ENCODE data around the gene UQCRH.
"Not testable (repeated sequence)": the region's sequence is repeated elsewhere in the genome, so short reads cannot be mapped to it uniquely, and the experiment has no call there.

UQCRH gene

GRCh38 chr1:46295306-46295705, 8.2 kb upstream of the UQCRH start:
- DNase-seq (ENCODE audit: extremely low spot score, insufficient read length, low read depth) (no peak), FAIRE-seq (no peak)

- DNase-seq (ENCODE audit: extremely low spot score, insufficient read length, low read depth) (no peak), FAIRE-seq (no peak)
Measured at GRCh38 chr1:46298387-46298786, 5.1 kb upstream of the UQCRH start.

GRCh38 chr1:46300673-46301405, 2.7 kb upstream of the UQCRH start:
- DNase-seq (ENCODE audit: extremely low spot score, insufficient read length, low read depth) (no peak), FAIRE-seq (no peak)

- DNase-seq (ENCODE audit: extremely low spot score, insufficient read length, low read depth) (no peak), FAIRE-seq (no peak)
Measured at GRCh38 chr1:46301406-46301807, 2.1 kb upstream of the UQCRH start.

- FAIRE-seq, result no peak
- peak; percentile 40 for DNase-seq (ENCODE audit: extremely low spot score, insufficient read length, low read depth)
Measured at GRCh38 chr1:46301808-46302640, 1.5 kb upstream of the UQCRH start.

GRCh38 chr1:46302641-46303037, 859 bp upstream of the UQCRH start:
- no peak for FAIRE-seq
- DNase-seq (ENCODE audit: extremely low spot score, insufficient read length, low read depth), result no peak

- DNase-seq (ENCODE audit: extremely low spot score, insufficient read length, low read depth) (no peak), FAIRE-seq (no peak)
Measured at GRCh38 chr1:46303872-46304326, 401 bp downstream of the UQCRH start.

GRCh38 chr1:46306159-46306530, 2.6 kb downstream of the UQCRH start:
- FAIRE-seq, result no peak
- DNase-seq (ENCODE audit: extremely low spot score, insufficient read length, low read depth), result no peak

GRCh38 chr1:46309401-46310159, 6.1 kb downstream of the UQCRH start:
- FAIRE-seq, result no peak

GRCh38 chr1:46310321-46310720, 6.8 kb downstream of the UQCRH start:
- FAIRE-seq, result no peak

More at GRCh38 chr1:46309401-46310159, 6.1 kb downstream of the UQCRH start:
- no peak for DNase-seq (ENCODE audit: extremely low spot score, insufficient read length, low read depth)

GRCh38 chr1:46315669-46316403, 12.3 kb downstream of the UQCRH start:
- DNase-seq (ENCODE audit: extremely low spot score, insufficient read length, low read depth) (no peak), FAIRE-seq (no peak)

More at GRCh38 chr1:46310321-46310720, 6.8 kb downstream of the UQCRH start:
- no peak for DNase-seq (ENCODE audit: extremely low spot score, insufficient read length, low read depth)

- DNase-seq (ENCODE audit: extremely low spot score, insufficient read length, low read depth) (no peak), FAIRE-seq (no peak)
Measured at GRCh38 chr1:46317323-46317722, 13.8 kb downstream of the UQCRH start.

GRCh38 chr1:46319301-46319700, 15.8 kb downstream of the UQCRH start:
- not testable (repeated sequence) for DNase-seq (ENCODE audit: extremely low spot score, insufficient read length, low read depth); FAIRE-seq

GRCh38 chr1:46319960-46320914, 16.7 kb downstream of the UQCRH start:
- FAIRE-seq; DNase-seq (ENCODE audit: extremely low spot score, insufficient read length, low read depth): not testable (repeated sequence)

GRCh38 chr1:46322191-46322590, 18.7 kb downstream of the UQCRH start:
- not testable (repeated sequence) for DNase-seq (ENCODE audit: extremely low spot score, insufficient read length, low read depth); FAIRE-seq

- FAIRE-seq, result peak; percentile 92
- not testable (repeated sequence) for DNase-seq (ENCODE audit: extremely low spot score, insufficient read length, low read depth)
Measured at GRCh38 chr1:46325285-46326076, 22.0 kb downstream of the UQCRH start.

- peak; percentile 67 for FAIRE-seq
- not testable (repeated sequence) for DNase-seq (ENCODE audit: extremely low spot score, insufficient read length, low read depth)
Measured at GRCh38 chr1:46328182-46328581, 24.7 kb downstream of the UQCRH start.

- not testable (repeated sequence) for FAIRE-seq; DNase-seq (ENCODE audit: extremely low spot score, insufficient read length, low read depth)
Measured at GRCh38 chr1:46329807-46330206, 26.3 kb downstream of the UQCRH start.

Measured in GM18507 (cell line).